CD14-positive monocyte (primary cell): ENCODE data around the gene ATP6V1G1. TPM values are rescaled to one million over a fixed set of nuclear protein-coding genes. Genes with fewer than 3 reads are reported as not detected.

Experiments
- DNase-seq, 3 donors: peaks; one replicate each; pipeline ENCODE4 v3.0.0-alpha.2; 2011 to 2022
- H2AFZ ChIP-seq: 2 replicates; pipeline ENCODE4 v1.6.0; 2012; ENCODE audit warnings: mild to moderate bottlenecking, low read depth, low read length, inconsistent platforms; ENCODE audit not compliant: insufficient read depth, poor library complexity, severe bottlenecking
- H3K27ac ChIP-seq, 2 donors: 1 replicate in 1 of 2; 2 replicates in 1 of 2; pipeline ENCODE4 v1.5.1; 2012 to 2013; ENCODE audit warnings: low read length in 2 of 2, control low read depth in 1 of 2, inconsistent platforms in 1 of 2, low read depth in 1 of 2, mild to moderate bottlenecking in 1 of 2
- H3K27me3 ChIP-seq, 2 donors: one replicate each; pipeline versions ENCODE4 v1.6.0 to v1.6.1; 2011 to 2013; ENCODE audit warnings: low read length in 2 of 2; ENCODE audit not compliant: control insufficient read depth in 2 of 2, insufficient read depth in 2 of 2
- H3K36me3 ChIP-seq, 2 donors: replicated peaks in 1 of 2; 1 replicate in 1 of 2; 2 replicates in 1 of 2; pipeline versions ENCODE4 v1.5.1 to v1.6.1; 2012 to 2013; ENCODE audit warnings: low read length in 2 of 2, control low read depth in 1 of 2, inconsistent platforms in 1 of 2, mild to moderate bottlenecking in 1 of 2; ENCODE audit not compliant: insufficient read depth in 2 of 2, control insufficient read depth in 1 of 2
- H3K4me1 ChIP-seq, 2 donors: 1 replicate in 1 of 2; 2 replicates in 1 of 2; pipeline versions ENCODE4 v1.5.1 to v1.6.1; 2012 to 2013; ENCODE audit warnings: low read length in 2 of 2, control low read depth in 1 of 2, inconsistent platforms in 1 of 2, mild to moderate bottlenecking in 1 of 2, moderate library complexity in 1 of 2; ENCODE audit not compliant: insufficient read depth in 2 of 2, control insufficient read depth in 1 of 2
- H3K4me2 ChIP-seq: replicated peaks from 2 replicates; pipeline ENCODE3; 2012; ENCODE audit warnings: low read length, moderate library complexity, mild to moderate bottlenecking; ENCODE audit not compliant: poor library complexity, severe bottlenecking; ENCODE audit errors: extremely low read depth
- H3K4me3 ChIP-seq, 3 experiments: fragments of 200-600 bp in 1 of 3; sonication (generic) in 1 of 3; replicated peaks in 1 of 3; 1 replicate in 2 of 3; 2 replicates in 1 of 3; pipeline ENCODE4 v1.5.1; 2011 to 2013; ENCODE audit warnings: low read length in 3 of 3, mild to moderate bottlenecking in 3 of 3, control low read depth in 2 of 3, low read depth in 2 of 3, inconsistent platforms in 1 of 3, moderate library complexity in 1 of 3
- H3K79me2 ChIP-seq: 2 replicates; pipeline ENCODE4 v1.6.0; 2012; ENCODE audit warnings: mild to moderate bottlenecking, control low read depth, inconsistent platforms, low read length, moderate library complexity; ENCODE audit not compliant: insufficient read depth
- H3K9ac ChIP-seq: 2 replicates; pipeline ENCODE4 v1.6.0; 2017; ENCODE audit warnings: low read length, mild to moderate bottlenecking; ENCODE audit not compliant: insufficient read depth, poor library complexity, severe bottlenecking
- H3K9me3 ChIP-seq, 2 donors: replicated peaks in 1 of 2; 1 replicate in 1 of 2; 2 replicates in 1 of 2; pipeline versions ENCODE4 v1.5.1 to v1.6.1; 2012 to 2013; ENCODE audit warnings: low read length in 2 of 2, control low read depth in 1 of 2; ENCODE audit not compliant: control insufficient read depth in 1 of 2, insufficient read depth in 1 of 2
- H4K20me1 ChIP-seq: 2 replicates; pipeline ENCODE4 v1.6.0; 2012; ENCODE audit warnings: mild to moderate bottlenecking, low read length, control low read depth, moderate library complexity; ENCODE audit not compliant: insufficient read depth
- H3K27ac Mint-ChIP-seq, 7 donors: one replicate each; pipeline ENCODE4 v1.8.0; 2020; ENCODE audit warnings: mild to moderate bottlenecking in 7 of 7, mixed read lengths in 7 of 7, moderate library complexity in 6 of 7, inconsistent platforms in 2 of 7
- H3K27me3 Mint-ChIP-seq, 3 donors: one replicate each; pipeline ENCODE4 v1.8.0; 2021 to 2022; ENCODE audit warnings: low read depth in 3 of 3, mild to moderate bottlenecking in 3 of 3, mixed read lengths in 3 of 3, moderate library complexity in 3 of 3, inconsistent platforms in 1 of 3
- H3K36me3 Mint-ChIP-seq, 2 donors: one replicate each; pipeline ENCODE4 v1.8.0; 2020; ENCODE audit warnings: mixed read lengths in 2 of 2, inconsistent platforms in 1 of 2, mild to moderate bottlenecking in 1 of 2
- H3K4me1 Mint-ChIP-seq: one replicate; pipeline ENCODE4 v1.8.0; 2020; ENCODE audit warnings: mild to moderate bottlenecking, mixed read lengths
- H3K4me3 Mint-ChIP-seq, 2 donors: one replicate each; pipeline ENCODE4 v1.8.0; 2020; ENCODE audit warnings: mild to moderate bottlenecking in 2 of 2, mixed read lengths in 2 of 2, moderate library complexity in 1 of 2
- H3K9me3 Mint-ChIP-seq, 7 donors: one replicate each; pipeline ENCODE4 v1.8.0; 2020 to 2022; ENCODE audit warnings: mixed read lengths in 7 of 7, mild to moderate bottlenecking in 6 of 7, moderate library complexity in 6 of 7, inconsistent platforms in 2 of 7
- CTCF ChIP-seq: fragments of 200-600 bp; IDR thresholded peaks from one replicate; pipeline ENCODE4 v1.8.0; 2022; ENCODE audit warnings: antibody characterized with exemption, mild to moderate bottlenecking
- WGBS: methylation state at CpG from one replicate; pipeline ENCODE4 v1.1.5; 2013; ENCODE audit warnings: missing lambda C conversion rate; ENCODE audit not compliant: insufficient coverage; 5-methylcytosine and 5-hydroxymethylcytosine counted together
- intact Hi-C, 2 donors: fragments of 100-400 bp; cut with micrococcal nuclease; formaldehyde crosslinking; loops; one replicate each; pipeline versions ENCODE4 v1.15.0 to v1.15.1; 2023
- polyA plus RNA-seq, 3 donors: library from polyadenylated mRNA; depleted of rRNA in 1 of 3; unstranded in 2 of 3; stranded (reverse) in 1 of 3; fragments of 300-500 nt in 2 of 3; fragments of >200 nt in 1 of 3; fragmentation: Illumina TruSeq in 2 of 3; gene quantifications; 1 replicate in 2 of 3; 2 replicates in 1 of 3; pipeline ENCODE4 v1.2.3, GENCODE V29; 2012 to 2021

The ATP6V1G1 gene
- polyA plus RNA-seq, 3 donors: 146 to 226 (median 214) TPM

DNA sequence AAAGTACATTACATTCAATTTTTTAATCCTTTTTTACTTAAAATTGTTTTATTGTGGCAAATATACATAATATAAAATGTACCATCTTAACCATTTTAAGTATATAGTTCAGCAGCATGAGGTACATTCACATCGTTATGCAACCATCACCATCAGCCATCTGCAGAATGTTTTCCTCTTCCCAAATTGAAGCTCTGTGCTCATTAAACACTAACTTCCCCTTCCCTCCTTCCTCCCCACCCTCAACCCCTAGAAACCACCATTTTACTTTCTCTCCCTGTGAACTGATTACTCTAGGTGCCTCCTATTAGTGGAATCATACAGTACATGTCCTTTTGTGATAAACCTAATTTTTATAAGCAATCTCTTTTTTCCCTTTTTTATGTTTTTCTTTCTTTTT, 54.4 kb downstream of the ATP6V1G1 start:
- H3K4me3 Mint-ChIP-seq: no peak overlapping the region
- Histone ChIP-seq H3K27me3 (no peaks in the 10 kb centered on the region), H2AFZ (peak overlapping the region; percentile 62), H3K4me3 (no peak overlapping the region), H3K27ac (peak overlapping the region in 1 of 2 donors; percentile 75), H3K79me2 (no peaks in the 10 kb centered on the region), H3K4me2 (no peak overlapping the region), H3K36me3 (peaks cover 55 to 76% of the 10 kb centered on the region in 2 donors), H4K20me1 (no peaks in the 10 kb centered on the region), H3K4me1 (peaks cover 9 to 14% of the 10 kb centered on the region in 2 donors), H3K9ac (no peak overlapping the region), H3K9me3 (no peaks in the 10 kb centered on the region)
- peaks cover 0 to 4% (median 0%) of the 10 kb centered on the region in 7 donors for H3K9me3 Mint-ChIP-seq
- H3K36me3 Mint-ChIP-seq: peaks cover 69 to 70% of the 10 kb centered on the region in 2 donors
- 0% methylated on average over 1 of the region's 1 CpG for whole genome bisulfite sequencing
- intact Hi-C loops: no loop called here
- H3K27me3 Mint-ChIP-seq: peaks cover 0 to 2% (median 1%) of the 10 kb centered on the region in 3 donors
- no peak for TF ChIP-seq CTCF
- H3K4me1 Mint-ChIP-seq: peaks cover 16% of the 10 kb centered on the region
- H3K27ac Mint-ChIP-seq: peak overlapping the region; percentile 22 to 82 (median 48)
- DNase-seq: peak; percentile 47 to 62 (median 61)

DNA sequence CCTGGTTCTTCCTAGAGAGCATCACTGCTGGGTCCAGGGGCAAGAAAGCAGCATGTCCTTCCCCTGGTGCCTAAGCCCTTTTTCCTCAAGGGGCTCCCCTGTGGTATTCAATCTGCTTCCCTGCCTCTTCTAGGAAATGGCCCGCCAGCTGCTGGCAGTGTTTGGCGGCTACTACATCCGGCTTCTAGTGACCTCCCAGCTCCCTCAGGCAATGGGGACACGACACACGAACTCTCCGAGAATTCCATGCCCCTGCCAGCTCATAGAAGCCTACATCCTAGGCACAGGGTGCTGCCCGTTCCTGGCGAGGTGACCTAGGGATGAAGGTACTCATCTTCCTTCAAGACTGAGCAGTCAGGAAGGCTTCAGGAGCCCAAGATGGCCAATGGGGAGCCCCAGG, 55.4 kb downstream of the ATP6V1G1 start:
- H3K9me3 Mint-ChIP-seq: peaks cover 4 to 9% (median 7%) of the 10 kb centered on the region in 7 donors
- H4K20me1 ChIP-seq: no peaks in the 10 kb centered on the region
- peaks cover 0 to 2% of the 10 kb centered on the region in 2 donors for H3K9me3 ChIP-seq
- no peak overlapping the region for H3K9ac ChIP-seq
- H3K4me3 ChIP-seq: no peak overlapping the region
- H3K4me1 ChIP-seq: peaks cover 9 to 14% of the 10 kb centered on the region in 2 donors
- H2AFZ ChIP-seq: no peak overlapping the region
- no peak overlapping the region for H3K4me3 Mint-ChIP-seq
- no peaks in the 10 kb centered on the region for H3K27me3 ChIP-seq
- H3K27me3 Mint-ChIP-seq: peaks cover 0 to 2% (median 1%) of the 10 kb centered on the region in 3 donors
- no peak for TF ChIP-seq CTCF
- H3K27ac Mint-ChIP-seq: no peak overlapping the region
- peaks cover 16% of the 10 kb centered on the region for H3K4me1 Mint-ChIP-seq
- no peaks in the 10 kb centered on the region for H3K79me2 ChIP-seq
- no peak for DNase-seq
- H3K36me3 Mint-ChIP-seq: peaks cover 67% of the 10 kb centered on the region in 2 donors
- WGBS: 96% methylated on average over 8 of the region's 8 CpGs
- H3K27ac ChIP-seq: no peak overlapping the region
- no peak overlapping the region for H3K4me2 ChIP-seq
- H3K36me3 ChIP-seq: peaks cover 50 to 74% of the 10 kb centered on the region in 2 donors
- intact Hi-C loops: no loop called here
